Head of caudate nucleus (tissue), 42 donors: ENCODE measurements around the gene PDZRN4.

Experiments used
- DNase-seq, 42 donors: peaks; one replicate each; pipeline versions ENCODE4 v3.0.0 to v3.0.0-alpha.2; 2020 to 2021; ENCODE audit warnings: mixed read lengths in 7 of 42
- intact Hi-C: fragments of 100-400 bp; cut with DNase I; formaldehyde crosslinking; loops from one replicate; pipeline ENCODE4 v1.15.0; 2022

PDZRN4 gene

DNA sequence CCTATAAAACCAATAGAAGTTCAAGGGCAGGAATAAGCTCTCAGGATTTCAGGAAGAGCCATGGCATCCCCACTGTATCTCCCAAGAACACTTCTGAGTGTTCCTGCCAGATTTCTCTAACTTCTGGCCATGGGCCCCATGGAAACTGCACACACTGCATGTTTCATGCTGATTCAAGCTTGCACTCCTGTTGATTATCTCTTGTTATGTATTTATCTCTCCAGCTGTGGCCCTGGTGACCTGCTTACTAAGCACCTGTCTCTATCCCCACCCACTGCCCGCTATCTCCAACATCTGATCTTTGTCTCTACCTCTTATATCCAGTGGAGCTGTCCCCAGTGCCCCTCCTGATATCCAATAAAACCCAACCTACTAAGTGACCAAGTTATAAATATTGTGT is 285.3 kb downstream of the PDZRN4 start:
- no peak for DNase-seq
- intact Hi-C loops, result no loop called here

DNA sequence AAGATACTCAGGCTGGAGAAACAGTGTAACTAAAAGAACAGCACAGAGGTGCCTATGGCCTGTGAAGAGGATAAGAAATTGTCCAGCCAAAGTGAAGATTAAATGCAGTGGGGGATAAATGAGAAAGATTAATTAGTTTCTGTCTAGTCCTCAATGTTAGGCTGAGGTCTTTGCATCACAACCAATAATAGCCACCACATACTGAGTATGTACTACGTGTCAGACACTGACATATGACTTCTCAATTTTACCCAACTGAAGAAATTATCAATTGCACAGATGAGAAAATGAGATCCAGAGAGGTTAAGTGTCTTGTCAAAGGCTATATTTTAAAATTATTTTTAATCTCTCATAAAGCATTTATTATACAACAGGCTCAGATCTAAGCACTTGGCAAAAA is 285.9 kb downstream of the PDZRN4 start:
- no peak for DNase-seq
- intact Hi-C loops, result no loop called here

DNA sequence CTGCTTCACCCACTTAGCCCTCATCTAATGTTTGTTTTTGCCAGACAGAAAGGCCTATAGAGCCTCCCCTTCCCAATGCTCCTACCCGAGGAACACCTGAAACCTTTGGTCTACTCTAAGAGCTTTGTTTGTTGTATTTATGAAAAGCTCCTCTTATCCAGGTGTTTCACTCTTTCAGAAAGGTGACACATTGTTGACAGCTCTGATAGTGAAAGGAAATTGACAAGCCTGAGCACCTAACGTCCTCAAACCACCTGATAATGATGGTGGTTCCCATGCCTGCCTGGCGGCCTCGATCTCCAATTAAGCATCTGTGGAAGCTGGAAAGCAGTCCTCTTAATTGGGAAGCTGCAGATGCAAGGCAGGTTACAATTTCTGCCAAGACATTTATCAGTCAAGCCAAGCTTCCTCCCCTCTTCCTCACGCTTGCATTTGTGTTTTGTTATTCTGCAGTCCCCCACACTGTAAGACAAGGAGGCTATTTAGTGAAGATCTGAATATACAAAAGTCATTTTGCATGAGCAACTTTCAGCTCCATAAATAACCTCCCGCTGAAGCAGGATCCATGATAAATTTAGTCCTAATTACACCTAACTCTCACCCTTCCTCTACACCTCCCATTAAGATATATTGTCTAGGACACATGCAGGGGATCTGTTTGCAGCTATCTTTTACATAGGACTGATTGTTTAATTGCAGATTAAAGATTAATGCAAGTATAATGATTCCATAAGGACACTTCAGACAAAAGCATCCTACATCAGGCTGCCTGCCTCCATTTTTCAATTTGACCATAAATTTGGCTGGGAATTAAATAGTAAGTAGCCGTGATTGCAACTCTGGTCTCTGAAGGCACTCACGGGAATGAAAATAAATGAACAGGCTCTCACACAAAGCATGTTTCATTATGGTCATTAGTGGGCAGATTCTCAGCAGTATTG is 288.6 kb downstream of the PDZRN4 start:
- intact Hi-C loops, result no loop called here
- DNase-seq, result peak in 2 of 42 donors; percentile 8 to 11

DNA sequence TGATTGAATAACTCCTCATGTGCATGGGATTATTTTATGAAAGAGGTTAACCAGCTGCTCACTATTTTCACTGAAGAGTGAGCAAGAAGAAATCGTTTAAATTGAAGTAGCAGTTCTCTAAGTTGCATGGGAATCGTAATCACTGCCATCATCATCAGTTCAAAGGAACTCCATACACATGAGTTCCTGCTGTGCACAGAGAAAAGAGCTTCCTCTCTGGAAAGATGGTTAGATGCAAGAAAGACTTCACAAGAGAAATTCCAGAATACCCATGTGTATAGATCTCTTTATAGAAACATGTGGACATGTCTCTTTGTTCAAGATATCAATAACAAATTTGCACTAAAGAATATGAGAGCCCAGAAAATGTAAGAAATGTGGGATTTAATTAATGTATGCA is 291.3 kb downstream of the PDZRN4 start:
- no peak for DNase-seq

DNA sequence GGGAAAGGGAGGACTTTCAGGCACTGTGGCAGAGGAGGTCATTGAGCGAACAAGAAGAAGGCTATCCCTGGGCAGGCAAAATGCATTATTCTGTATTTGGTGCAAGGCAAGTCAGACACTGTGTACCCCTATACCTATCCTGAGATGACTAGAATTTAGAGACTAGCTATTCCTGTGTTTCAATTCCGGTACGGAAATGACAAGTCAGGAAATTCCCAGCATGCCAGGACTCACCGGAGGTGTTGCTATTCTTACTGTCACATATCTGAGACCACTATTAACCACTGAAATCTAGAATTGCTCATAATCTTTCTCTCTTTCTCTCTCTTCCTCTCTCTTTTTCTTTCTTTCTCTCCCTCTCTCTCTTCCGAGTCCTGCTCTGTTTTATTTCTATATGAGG is 297.1 kb downstream of the PDZRN4 start:
- intact Hi-C loops, result no loop called here
- no peak for DNase-seq

More for the DNA sequence above, 291.3 kb downstream of the PDZRN4 start:
- intact Hi-C loops, result no loop called here

DNA sequence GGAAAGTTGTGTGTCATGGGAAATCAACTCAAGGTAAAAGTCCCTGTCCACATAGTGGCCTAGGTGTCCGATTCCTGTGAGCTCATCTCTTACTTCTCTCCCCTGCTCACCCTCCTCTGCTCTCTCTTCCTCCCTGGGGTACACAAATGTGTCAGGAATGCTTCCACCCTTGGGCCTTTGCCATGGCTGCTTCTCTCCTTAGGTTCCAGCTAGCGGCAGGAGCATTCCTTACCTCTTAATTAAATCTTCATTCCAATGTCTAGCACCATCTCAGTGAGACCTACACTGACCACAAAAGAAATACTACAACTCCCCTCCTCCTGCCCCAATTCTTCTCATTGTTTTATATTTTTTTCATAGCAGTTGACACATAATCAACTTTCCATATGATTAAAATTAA is 298.6 kb downstream of the PDZRN4 start:
- DNase-seq, result no peak
- intact Hi-C loops, result no loop called here

DNA sequence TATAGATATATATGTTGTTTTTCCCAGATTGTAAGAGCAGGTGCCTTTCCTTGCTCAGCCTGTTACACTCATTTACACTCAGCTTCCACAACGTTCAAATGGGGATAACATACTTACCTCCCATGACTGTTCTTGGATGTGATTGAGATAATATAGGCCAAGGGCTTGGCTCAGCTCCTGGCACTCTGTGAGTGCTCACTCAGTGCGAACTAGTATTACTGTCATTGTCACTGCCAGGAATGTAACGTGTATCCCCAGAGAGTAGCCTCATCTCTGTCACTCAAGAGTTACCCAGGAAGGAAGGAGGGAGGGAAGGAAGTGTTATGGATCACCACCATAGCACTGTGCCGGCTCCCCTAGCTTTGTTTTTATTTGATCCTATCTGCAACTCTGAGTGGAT is 307.9 kb downstream of the PDZRN4 start:
- intact Hi-C loops, result no loop called here

DNA sequence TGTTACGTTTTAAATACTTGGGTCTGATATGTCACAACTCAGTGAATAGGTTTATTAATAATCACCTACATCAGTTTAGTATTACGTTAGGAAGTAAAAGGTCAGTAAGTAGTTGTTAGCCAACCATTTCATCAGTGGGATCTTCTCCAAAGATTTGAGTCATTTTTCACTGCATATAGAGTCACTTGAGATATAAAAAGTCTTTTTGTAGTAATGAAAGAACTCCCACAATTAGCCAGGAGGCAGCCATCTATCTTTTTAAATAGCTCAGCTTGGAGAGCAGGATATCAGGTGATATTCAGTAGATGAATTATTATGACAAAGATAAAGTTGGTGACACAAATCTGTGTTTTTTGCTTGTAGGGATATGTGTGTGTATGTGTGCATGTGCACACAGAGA is 309.3 kb downstream of the PDZRN4 start:
- intact Hi-C loops, result no loop called here
- no peak for DNase-seq

More for the DNA sequence above, 307.9 kb downstream of the PDZRN4 start:
- DNase-seq, result no peak

DNA sequence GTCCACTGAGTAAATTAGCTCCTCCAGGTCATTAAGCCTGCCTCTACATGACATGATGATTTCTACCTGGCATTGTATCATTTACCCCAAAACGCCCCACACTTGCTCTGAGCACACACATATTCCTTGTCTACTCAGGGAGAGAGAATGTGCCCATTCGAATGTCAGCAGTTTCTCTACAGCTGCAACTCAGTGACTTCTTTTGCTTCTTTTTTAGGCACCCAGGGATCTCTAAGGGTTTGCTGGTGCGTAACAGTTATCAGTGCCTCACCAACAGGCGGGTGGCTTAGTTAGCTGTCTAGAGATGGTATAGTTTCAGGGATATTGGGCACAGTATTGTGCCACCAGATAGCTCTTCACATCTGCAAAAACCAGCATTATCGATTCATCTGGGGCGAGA is 316.9 kb downstream of the PDZRN4 start:
- intact Hi-C loops, result no loop called here
- no peak for DNase-seq

DNA sequence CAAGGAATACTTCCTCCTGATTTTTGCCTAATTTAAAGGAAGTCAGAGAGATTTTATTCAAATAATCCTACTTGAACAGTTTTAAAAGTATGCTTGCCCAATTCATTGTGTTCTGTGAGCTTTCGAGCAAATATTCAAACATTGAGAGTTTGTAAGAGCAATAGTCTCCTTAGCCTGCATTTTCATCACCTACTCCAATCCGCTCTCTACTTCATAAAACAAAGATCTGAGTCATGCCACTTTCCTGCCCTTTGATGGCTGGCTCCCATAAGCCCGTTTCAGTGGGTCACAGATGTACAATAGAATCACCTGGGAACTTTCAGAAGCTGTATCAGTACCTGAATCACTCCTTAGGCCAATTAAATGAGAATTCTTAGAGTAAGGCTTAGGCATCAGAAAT is 319.2 kb downstream of the PDZRN4 start:
- intact Hi-C loops, result no loop called here
- DNase-seq, result no peak

DNA sequence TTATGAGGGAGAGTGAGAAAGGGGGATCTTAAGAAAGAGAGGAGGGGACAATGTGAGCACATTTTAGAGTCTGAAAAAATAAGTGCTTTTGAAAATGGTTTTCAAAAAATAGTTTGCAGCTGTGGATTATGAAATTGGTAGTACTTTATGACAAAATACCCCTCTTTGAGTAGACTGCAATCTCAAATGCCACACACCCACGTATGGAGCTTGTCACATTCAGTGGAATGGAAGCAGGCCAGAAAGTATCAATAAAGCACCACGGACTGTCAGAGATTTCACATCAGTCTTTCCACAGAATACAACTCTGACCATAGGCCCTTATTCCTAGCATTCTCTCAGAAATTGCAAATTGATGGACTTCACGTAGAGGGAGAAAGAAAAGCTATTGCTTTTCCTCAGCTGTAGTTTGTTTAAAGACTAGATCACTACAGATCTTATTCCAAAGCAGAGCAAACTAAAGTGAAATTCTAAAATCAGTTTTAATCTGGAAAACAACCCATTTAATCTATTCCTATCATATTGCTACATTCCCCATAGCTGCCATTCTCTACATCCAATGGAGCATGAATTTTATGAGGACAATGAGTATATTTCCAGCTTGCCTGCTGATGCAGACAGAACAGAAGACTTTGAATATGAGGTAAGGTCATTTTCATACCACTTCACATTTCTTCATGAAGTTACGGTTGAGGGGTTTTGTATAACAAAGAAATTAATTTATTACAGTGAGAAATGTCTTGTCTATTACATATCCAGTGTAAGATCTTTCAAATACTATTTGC is 321.3 kb downstream of the PDZRN4 start:
- intact Hi-C loops, result no loop called here
- no peak for DNase-seq

DNA sequence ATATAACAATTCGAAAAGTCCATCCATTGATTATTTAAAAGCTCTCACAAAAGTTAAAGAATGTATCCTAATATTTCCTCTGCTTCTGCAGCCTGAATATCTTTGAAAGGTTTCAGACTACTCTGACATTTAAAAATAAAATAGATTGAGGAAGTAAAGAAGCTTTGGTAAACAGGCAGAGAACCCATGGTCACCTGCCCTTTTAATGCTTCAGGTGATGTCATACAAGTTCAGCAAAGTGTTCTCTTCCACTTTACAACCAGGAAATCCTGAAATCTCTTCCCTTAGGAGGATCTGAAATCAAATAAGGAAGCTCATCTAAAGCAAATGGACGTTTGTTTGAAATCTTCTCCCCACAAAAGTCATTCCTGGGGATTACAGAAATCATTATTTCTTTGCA is 322.4 kb downstream of the PDZRN4 start:
- intact Hi-C loops, result no loop called here
- no peak for DNase-seq

DNA sequence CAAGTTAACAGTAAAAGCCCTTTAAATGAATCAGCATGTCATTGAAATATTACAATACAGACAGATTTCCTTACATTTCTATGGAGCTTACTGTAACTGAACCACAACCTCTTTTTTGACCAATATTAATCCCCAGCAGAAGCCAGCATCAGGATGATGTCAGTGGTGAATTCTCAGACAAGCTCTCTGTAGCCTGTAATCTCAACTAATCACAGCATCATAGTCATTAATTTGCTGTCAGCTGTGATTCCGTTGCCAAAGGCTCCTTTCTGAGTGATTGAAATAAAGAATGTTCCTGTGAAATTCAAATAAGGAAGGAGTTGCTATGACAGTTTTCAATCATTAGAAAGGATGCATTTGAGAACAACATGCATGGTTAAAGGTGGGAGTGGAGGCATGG is 323.1 kb downstream of the PDZRN4 start:
- intact Hi-C loops, result no loop called here
- no peak for DNase-seq

DNA sequence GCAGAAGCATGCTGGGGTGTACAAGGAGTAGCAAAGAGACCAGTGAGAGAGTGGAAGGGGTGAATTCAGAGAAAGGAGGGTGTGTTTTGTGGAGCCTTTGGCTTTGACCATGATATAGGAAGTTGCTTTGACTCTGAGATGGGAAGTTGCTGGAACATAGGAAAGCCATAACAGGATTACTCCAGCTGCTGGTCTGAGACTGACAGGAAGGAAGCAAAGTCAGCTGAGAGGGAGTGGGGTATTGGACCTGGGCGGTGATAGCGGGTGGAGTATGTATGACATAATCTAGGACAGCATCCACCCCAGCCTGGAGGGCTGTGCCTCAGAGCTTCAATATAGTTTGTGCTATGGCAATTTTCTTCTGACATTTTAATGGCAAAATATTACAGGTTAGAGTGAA is 324.4 kb downstream of the PDZRN4 start:
- intact Hi-C loops, result no loop called here
- DNase-seq, result no peak

DNA sequence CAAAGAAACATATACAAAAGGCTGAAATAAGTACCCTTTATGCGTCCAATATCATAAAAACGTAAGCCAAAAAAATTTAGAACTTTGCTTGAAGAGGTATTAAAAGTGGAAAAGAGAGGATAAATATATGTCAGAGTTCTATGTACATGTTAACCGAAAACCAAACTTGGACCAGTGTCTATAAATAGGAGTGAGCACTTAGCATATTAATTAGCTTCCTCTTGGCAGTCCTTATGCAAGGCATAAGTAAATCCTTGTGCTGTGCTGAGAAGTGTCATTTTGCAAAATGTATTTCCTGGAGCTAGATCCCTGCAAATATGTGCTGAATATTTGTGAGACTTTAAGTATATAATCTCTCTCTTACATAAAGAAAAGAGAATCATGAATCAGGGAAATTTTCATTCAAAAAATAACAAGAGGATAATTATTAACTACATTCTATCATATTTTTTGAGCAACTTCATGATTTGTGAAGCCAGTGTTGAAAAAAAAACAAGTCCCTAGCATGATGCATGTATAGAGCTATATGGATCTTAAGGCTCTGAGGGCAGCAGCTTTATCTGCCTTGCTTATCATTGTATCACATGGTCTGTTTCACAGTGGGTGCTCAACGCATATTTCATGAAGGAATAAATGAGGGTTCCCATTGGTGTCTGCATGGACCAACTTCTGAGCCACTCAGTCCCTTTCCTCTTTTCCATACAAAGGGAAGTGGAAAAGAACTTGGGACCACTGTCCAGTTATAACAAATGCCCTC is 326.1 kb downstream of the PDZRN4 start:
- intact Hi-C loops, result no loop called here
- DNase-seq, result no peak

DNA sequence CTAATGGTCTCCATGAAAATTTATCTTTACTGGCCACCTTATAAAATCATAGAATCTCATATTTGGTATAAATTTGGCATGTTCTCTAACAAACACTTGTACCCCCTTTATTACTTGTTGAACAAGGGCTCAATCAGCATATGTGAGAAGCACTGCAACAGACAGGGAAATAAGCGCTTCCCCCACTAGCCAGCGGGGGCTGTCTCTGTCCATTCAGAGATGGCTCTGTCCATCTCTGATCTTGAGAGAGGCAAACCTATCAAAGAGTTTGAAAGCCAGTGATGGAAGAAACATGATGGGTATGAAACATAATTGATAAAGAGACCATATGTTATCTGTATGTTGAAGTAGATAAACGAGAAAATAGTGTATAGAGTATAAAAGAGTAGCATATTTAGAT is 326.8 kb downstream of the PDZRN4 start:
- DNase-seq, result peak in 2 of 42 donors; percentile 7 to 33
- intact Hi-C loops, result no loop called here

DNA sequence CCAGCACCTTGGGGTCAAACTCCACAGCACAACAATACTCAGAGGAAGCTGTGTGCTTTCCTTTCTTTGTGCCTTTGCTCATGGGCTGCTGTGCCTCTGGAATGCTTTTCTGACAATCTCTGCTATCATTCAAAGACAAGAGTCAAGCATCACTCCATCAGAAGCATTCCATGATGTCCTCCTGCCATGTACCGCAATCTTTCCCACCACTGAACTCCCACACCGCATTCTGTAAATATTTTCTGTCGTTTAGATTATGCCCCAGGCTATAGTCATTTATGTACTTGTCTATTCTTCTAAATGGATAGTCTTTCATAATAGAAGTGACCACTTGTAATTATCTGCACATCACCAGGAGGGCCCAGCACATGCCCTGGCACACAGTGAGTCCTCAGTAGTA is 327.8 kb downstream of the PDZRN4 start:
- intact Hi-C loops, result no loop called here

DNA sequence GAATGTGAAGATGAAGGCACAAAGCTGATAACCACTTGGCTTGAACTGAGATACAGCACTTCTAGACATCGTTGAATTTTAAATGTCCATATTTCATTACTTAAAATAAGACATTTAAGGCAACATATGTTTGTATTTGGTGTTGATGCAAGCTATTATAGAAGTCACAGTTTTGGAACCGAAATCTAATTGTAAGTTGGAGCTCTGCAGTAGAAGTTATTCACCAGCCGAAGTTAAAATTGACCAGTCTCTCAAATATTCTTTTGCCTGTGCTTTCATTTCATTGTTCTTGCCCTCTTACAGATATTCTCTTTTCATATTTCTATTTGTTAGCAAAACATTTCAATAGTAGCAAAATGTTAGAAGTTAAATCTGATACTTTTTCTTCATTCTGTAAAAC is 332.7 kb downstream of the PDZRN4 start:
- no peak for DNase-seq
- intact Hi-C loops, result no loop called here

More for the DNA sequence above, 327.8 kb downstream of the PDZRN4 start:
- DNase-seq, result no peak

DNA sequence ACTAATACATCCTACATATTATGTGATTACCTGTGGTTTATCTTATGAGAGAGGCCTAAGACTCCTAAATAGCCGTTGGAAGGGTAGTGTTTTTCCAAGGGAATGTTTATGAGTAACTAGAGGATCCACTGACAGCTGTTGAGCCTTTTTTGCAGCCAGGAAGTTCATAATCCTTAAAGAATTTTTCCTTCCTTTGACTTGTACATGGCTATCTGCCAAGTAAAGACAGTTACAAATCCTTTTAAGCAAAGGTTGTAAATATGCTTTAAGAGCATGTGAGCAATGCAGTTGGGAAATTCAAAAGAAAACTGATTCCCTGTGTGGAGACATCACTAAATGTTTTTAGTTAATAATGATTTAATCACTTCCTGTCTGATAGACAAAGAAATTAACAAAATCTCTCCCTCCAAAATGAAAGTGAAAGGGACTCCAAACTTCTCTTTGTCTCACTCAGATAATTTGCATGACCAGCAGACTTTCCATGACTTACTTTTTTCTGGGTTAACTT is 333.8 kb downstream of the PDZRN4 start:
- intact Hi-C loops, result no loop called here
- DNase-seq, result no peak

DNA sequence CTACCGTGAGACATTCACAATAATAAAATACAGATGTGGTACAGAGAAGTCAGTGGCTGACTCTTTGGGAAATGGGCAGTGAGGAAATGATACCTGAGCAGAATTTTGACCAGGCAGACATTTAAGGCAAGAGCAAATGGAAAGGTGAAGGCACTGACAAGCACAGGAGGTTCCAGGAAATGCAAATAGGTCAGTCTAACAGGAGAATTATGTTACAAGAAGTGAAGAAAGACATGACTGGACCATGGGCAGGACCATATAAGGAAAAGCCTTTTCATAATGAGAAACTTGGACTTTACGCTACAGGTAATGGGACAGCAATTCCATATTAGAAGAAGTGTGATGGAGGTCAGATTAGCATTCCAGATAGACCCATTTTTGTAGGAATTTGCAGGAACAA is 338.9 kb downstream of the PDZRN4 start:
- intact Hi-C loops, result no loop called here
- no peak for DNase-seq
